Renal cortex interstitium (tissue), 11 donors: ENCODE data around the gene SLC8B1. TPM values are rescaled to one million over a fixed set of nuclear protein-coding genes. Genes with fewer than 3 reads are reported as not detected.

Experiments used
- DNase-seq, 11 donors: peaks; one replicate each; pipeline ENCODE4 v3.0.0-alpha.2; 2013; ENCODE audit warnings: low read depth in 9 of 11, low spot score in 4 of 11; ENCODE audit errors: extremely low read depth in 1 of 11
- polyA plus RNA-seq, 3 donors: library from polyadenylated mRNA; unstranded; fragments of 120-200 nt; gene quantifications; one replicate each; pipeline ENCODE4 v1.2.1, GENCODE V29; 2013; ENCODE audit not compliant: insufficient read length in 3 of 3

SLC8B1 gene
- polyA plus RNA-seq, 3 donors, result 12.4 to 15.6 (median 14.0) TPM

- DNase-seq, result no peak
These were observed 5.0 kb downstream of the SLC8B1 start for GRCh38 chr12:113329791-113330417.

GRCh38 chr12:113329022-113329790 is 5.7 kb downstream of the SLC8B1 start:
- DNase-seq, result no peak

GRCh38 chr12:113328368-113328889 is 6.5 kb downstream of the SLC8B1 start:
- DNase-seq, result no peak

GRCh38 chr12:113326775-113327395 is 8.0 kb downstream of the SLC8B1 start:
- no peak for DNase-seq

GRCh38 chr12:113325916-113326315 is 9.0 kb downstream of the SLC8B1 start:
- peak in 2 of 11 donors; percentile 29 to 38 for DNase-seq

- no peak for DNase-seq
These were observed 12.6 kb downstream of the SLC8B1 start for GRCh38 chr12:113322343-113322742.

GRCh38 chr12:113320401-113320800 is 14.5 kb downstream of the SLC8B1 start:
- no peak for DNase-seq

- DNase-seq, result no peak
These were observed 15.8 kb downstream of the SLC8B1 start for GRCh38 chr12:113318900-113319628.

GRCh38 chr12:113318046-113318656 is 16.8 kb downstream of the SLC8B1 start:
- no peak for DNase-seq

- DNase-seq, result no peak
These were observed 17.8 kb downstream of the SLC8B1 start for GRCh38 chr12:113317122-113317521.

- DNase-seq, result no peak
These were observed 18.8 kb downstream of the SLC8B1 start for GRCh38 chr12:113316155-113316554.

GRCh38 chr12:113315358-113315757 is 19.6 kb downstream of the SLC8B1 start:
- no peak for DNase-seq

GRCh38 chr12:113314121-113314529 is 20.8 kb downstream of the SLC8B1 start:
- no peak for DNase-seq

GRCh38 chr12:113310489-113310888 is 24.4 kb downstream of the SLC8B1 start:
- no peak for DNase-seq

GRCh38 chr12:113306382-113306781 is 28.5 kb downstream of the SLC8B1 start:
- no peak for DNase-seq

- DNase-seq, result no peak
These were observed 29.5 kb downstream of the SLC8B1 start for GRCh38 chr12:113305281-113305856.

GRCh38 chr12:113302886-113303640 is 31.8 kb downstream of the SLC8B1 start:
- DNase-seq, result no peak

- DNase-seq, result no peak
These were observed 32.4 kb downstream of the SLC8B1 start for GRCh38 chr12:113302466-113302865.
